ENCODE measurements around the gene FOXP3. TPM values are rescaled to one million over a fixed set of nuclear protein-coding genes. Genes with fewer than 3 reads are reported as not detected.

The FOXP3 gene
- total RNA-seq, 1 experiment from 2014 or later = 0.15 TPM

GRCh38 chrX:49247916-49248811 lies 16.3 kb downstream of the FOXP3 start:
- Histone ChIP-seq H3K4me2 (ENCODE audit: low read length) (no peak overlapping the region), H3K79me2 (ENCODE audit: insufficient read depth, low read length) (no peaks in the 10 kb centered on the region), H4K20me1 (ENCODE audit: insufficient read depth) (no peaks in the 10 kb centered on the region), H3K36me3 (ENCODE audit: control insufficient read depth in 1 of 2, insufficient read depth in 2 of 2, low read length in 2 of 2) (no peaks in the 10 kb centered on the region), H3K9me3 (ENCODE audit: control insufficient read depth in 1 of 2, insufficient read depth in 1 of 2, low read depth in 1 of 2, low read length in 2 of 2) (no peaks in the 10 kb centered on the region), H3K4me1 (ENCODE audit: control insufficient read depth in 1 of 2, insufficient read depth in 2 of 2, low read length in 2 of 2) (no peaks in the 10 kb centered on the region), H3K9me2 (ENCODE audit: insufficient read depth) (no peaks in the 10 kb centered on the region), H2AFZ (ENCODE audit: low read depth, low read length, poor library complexity, severe bottlenecking) (no peak overlapping the region), H3K27me3 (ENCODE audit: insufficient read depth, low read length) (no peaks in the 10 kb centered on the region), H3K4me3 (replicated peaks in 1 of 2; ENCODE audit: low read depth in 1 of 2, low read length in 2 of 2) (no peak overlapping the region), H3K9ac (ENCODE audit: low read length) (no peak overlapping the region), H3K27ac (ENCODE audit: low read depth, low read length) (no peak overlapping the region)
- RAD21 ChIA-PET (ENCODE audit: low non-redundant PET in 1 of 2, low total read pairs in 2 of 2, uncharacterized antibody in 2 of 2, unreplicated experiment in 2 of 2) = no interaction called here
- ATAC-seq (no peak), DNase-seq (ENCODE audit: low read depth, low spot score) (no peak)
- no peak for TF ChIP-seq REST (IDR thresholded peaks at IDR 0.05; ENCODE audit: low read depth)
- no peak for TF ChIP-seq FOSL1 (IDR thresholded peaks at IDR 0.05; ENCODE audit: low read depth)
- no peak for TF ChIP-seq ZNF274 (IDR thresholded peaks at IDR 0.05; ENCODE audit: low read depth, low read length)
- no peak for TF ChIP-seq CBX3 (IDR thresholded peaks at IDR 0.05; ENCODE audit: low read depth)
- no peak for TF ChIP-seq ATF3 (IDR thresholded peaks at IDR 0.05)
- TF ChIP-seq JUND (IDR thresholded peaks at IDR 0.05) = no peak
- TF ChIP-seq CTCF (IDR thresholded peaks at IDR 0.05 in 2 of 3, conservative IDR thresholded peaks at IDR 0.05 in 1 of 3; ENCODE audit: borderline replicate concordance in 1 of 3, insufficient read depth in 1 of 3, low read depth in 2 of 3, low read length in 2 of 3) = no peak
- CTCF ChIA-PET = no interaction called here
- POLR2A ChIA-PET = no interaction called here
- intact Hi-C loops (cut with micrococcal nuclease) = no loop called here
- no TSS peak for BruUV-seq (replicated peaks)

Data from HCT116 (cell line).